HTERT RPE-1 (cell line): Measurements from ENCODE around the gene HOXD9.

ENCODE experiments used
- in situ Hi-C: fragments of 300-500 bp; cut with MboI; formaldehyde crosslinking; loops from 4 replicates; pipeline ENCODE4 v1.14.3; 2020; ENCODE audit warnings: low sequenced_read_pairs

The HOXD9 gene

DNA sequence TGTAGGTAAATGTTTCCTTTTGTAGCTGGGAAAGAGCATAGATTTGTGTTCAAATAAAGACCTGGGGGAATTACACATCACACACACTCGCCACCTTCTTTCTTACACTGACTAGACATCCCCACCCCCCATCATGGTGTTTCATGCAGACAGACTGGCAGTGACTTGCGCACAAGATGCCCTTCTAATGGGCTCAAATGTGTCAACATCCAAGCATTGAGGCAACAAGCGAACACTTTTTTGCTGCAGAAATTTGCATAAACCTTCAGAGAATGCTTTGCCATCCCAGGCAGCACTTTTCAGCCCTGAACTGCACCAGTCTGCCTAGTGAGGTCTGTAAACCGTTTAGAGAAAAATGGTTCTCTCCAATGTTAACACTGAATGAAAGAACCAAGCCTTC, 11.5 kb downstream of the HOXD9 start:
- in situ Hi-C loops = loop anchor here (25.0 kb wide), 1 partner anchor 503 kb away; no protein-coding TSS in a partner anchor

DNA sequence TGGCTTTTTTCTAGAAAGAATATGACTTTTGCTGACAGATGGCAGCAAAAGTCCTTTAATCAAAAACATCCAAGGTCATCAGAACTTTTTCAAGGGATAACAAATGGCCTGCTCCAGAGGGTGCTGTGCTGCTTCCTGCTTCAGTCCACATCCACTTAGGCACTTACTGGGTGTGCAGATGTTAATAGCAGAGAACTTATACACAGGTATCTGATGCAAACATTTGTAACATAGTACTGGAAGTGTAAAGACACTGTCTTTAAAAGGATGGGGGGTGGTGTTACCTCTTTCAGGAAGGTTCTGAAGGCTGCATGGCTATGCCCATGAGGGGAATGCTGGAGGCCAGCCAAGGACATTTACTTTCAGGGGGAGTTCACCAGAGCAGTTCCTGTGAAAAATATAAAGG, 12.5 kb downstream of the HOXD9 start:
- in situ Hi-C loops = loop anchor here (25.0 kb wide), 1 partner anchor 502 kb away; no protein-coding TSS in a partner anchor

DNA sequence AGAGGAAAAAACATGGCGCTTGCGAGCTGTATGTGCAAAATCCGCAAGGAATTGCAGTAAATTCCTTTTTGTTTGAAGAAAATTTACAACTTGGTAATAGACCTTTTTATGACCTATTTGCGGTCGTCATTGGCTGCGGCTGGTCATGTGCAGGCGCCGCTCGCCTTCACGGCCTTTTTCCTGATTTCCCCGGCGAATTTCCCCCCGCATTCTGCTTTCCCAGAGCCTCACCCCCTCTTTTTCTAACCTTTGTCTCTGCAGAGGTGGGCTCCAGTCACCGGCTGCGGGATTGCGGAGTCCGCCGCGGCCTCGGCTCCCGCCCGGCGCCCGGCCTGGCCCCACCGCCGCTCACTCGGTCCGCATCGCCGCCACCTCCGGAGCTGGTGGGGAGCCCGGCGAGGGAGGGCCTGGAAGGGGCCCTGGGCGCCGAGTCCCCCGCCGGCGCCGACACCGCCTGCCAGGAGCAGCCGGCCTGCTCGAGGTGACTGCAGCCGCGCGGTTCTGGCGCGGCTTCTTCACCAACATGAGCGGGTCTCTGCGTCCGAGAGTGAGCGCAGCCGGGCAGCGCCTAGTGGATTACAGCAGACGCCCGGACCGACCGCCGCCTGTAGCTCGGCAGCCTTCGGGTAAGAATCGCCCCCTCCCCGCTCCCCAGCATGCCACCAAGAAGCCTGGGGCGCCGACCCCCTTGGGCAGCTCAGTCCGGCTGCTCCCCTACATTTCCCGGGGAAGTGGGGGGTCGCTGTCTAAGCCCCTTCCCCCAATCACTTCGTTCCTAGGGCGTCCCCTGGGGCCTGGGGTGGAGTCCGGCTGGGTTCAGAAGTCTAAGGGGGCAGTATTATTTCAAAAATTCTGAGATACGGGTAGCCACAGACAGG, 14.1 kb downstream of the HOXD9 start:
- in situ Hi-C loops = loop anchor here (25.0 kb wide), 1 partner anchor 501 kb away; no protein-coding TSS in a partner anchor

DNA sequence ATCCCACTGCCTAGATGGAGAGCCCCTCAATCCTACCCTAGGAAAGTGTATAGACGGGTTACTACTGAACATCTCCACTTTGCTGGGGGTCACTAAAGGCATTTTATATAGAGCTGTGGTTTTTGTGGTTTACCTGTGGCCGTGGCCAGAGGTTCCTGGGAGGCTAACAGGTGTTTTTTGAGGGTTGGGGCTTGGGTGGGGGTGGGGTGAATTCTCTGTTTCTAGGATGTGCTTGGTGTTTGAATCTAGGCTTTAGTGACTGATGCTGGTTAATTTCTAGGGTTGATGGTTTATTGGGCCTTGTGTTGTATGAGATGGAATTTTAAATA, 14.7 kb downstream of the HOXD9 start:
- in situ Hi-C loops = loop anchor here (25.0 kb wide), 1 partner anchor 500 kb away; no protein-coding TSS in a partner anchor

DNA sequence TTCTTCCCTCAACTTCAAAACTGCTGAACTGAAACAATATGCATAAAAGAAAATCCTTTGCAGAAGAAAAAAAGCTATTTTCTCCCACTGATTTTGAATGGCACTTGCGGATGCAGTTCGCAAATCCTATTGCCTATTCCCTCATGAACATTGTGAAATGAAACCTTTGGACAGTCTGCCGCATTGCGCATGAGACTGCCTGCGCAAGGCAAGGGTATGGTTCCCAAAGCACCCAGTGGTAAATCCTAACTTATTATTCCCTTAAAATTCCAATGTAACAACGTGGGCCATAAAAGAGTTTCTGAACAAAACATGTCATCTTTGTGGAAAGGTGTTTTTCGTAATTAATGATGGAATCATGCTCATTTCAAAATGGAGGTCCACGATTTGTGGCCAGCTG, 15.4 kb downstream of the HOXD9 start:
- in situ Hi-C loops = loop anchor here (25.0 kb wide), 1 partner anchor 499 kb away; no protein-coding TSS in a partner anchor

DNA sequence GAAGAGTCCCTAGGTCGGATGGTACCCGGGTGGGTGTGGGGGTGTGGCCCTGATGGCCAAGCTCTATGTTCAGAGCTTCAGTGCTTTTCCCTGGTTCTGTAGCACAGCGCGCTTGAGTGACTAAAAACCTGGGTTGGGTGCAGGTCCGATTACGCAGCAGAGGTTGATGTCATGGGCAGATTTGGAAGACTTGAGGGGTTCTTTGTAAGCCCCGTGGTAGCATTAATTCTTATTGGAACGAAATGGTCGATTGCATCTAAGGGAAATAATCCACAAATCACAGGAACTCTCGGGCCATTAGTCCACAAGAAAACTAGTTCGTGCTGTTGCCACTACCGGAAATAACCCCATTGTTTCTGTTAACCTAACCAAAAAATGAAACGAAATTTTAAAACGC, 16.0 kb downstream of the HOXD9 start:
- in situ Hi-C loops = loop anchor here (25.0 kb wide), 1 partner anchor 499 kb away; no protein-coding TSS in a partner anchor

DNA sequence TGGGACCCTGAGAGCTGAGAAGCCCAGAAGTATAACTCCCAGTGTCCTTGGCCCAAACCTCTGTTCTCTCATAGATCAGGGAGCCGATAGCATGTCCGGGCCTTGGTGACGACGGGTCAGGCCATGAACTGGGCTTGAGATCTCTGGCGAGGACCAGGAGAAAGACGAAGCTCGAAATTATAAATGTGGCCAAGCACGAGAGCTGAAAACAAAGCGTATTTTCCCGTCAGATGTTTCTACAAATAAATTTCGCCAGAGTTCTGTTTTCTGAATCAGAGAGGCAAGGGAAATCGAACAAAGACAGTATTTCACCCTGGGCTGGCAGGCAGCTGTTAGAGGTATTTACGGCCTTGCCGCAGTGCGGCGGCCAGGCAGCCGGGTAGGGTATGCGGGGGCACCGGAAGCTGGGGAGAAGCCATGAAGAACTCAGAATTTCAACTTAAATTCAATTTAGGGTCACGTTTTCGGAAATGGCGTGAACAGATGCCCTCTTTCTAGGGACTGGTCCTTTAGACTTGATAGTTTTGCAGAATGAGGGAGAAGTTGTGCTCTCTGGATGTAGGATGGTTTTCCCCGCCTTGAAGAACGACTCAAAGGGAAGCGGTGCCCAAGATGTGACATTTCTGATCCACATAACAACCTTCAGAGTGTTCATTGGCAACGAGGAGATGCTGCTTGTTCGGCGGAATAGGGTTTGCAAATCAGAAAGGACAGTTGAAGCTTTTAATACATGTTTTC, 16.6 kb downstream of the HOXD9 start:
- in situ Hi-C loops = loop anchor here (25.0 kb wide), 1 partner anchor 498 kb away; no protein-coding TSS in a partner anchor

DNA sequence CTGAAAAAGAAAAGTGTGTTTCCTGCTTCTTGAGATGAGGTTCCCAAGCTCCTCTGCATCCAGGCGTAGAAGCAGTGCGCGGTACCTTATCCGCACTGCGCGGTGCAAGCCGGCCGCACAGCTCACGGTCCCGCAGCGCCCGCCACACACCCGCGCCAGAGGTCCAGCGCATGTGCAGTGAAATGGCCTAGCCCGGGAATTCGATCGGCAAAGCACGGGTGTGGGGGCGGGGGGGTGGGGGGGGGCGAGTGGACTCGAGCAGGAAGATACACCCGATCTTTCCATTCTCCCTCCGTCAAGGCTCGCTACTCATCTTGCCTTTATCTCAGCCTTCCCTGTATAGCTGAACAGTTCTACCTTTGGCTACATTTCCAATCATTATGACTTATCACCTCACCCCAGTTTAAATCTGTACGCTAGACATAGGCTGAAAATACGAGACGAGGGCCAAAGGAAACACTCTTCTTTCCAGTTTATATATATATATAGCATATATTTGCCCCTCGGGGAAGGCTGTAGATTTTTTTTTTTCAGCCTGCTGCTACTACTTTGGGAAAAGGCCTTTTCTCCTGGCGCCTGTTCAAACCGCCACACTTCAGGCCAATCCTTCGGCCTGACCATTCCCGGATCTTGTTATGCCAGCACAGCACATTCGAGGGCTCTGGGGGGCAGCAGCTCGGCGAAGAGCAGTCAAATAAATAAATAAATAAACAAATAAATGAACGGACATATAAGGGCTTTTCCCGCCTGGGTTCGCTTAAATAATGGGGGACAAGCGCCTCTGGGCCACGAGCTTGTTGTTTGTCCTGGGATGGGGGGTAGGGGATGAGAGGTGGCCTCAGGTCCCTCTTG, 17.4 kb downstream of the HOXD9 start:
- in situ Hi-C loops = loop anchor here (25.0 kb wide), 1 partner anchor 497 kb away; no protein-coding TSS in a partner anchor

DNA sequence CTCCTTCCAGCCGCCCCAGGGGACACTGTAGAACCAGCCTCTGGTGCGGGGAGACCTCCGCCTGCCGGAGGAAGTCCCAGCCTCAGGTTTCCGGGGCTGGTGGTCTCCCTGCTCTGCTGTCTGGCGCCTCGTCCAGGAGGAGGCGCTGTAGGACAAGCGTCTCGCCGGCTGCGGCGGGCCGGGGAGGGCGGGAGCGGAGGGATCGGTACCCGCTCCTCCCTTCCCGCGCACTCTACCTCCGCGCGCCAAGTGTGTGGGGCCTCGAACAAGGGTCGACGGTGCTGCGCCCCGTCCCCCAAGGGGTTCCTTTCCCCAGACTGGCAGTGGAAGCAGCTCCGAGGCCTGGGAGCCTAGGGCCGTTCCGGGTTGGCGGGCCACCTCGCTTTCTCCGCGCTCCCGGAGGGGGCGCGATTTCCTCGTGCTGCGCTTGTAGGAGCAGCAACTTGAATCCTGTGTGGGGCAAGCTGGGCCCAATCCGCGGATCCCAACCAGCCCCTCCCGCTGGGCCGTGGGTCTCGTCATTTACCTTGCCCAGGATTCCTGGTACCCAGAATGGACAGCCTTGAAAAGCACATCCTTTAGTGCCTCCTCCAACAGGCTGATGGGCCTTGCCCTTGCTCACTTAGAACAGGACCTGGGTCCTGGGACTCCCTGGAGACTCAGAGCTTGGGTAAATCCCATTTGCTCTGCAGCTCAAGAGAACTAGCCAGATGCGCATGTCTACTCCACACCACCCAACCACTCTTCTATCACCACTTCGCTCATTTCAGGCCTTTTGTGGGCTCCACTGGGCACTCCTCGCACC, 18.2 kb downstream of the HOXD9 start:
- in situ Hi-C loops = loop anchor here (25.0 kb wide), 1 partner anchor 497 kb away; no protein-coding TSS in a partner anchor

DNA sequence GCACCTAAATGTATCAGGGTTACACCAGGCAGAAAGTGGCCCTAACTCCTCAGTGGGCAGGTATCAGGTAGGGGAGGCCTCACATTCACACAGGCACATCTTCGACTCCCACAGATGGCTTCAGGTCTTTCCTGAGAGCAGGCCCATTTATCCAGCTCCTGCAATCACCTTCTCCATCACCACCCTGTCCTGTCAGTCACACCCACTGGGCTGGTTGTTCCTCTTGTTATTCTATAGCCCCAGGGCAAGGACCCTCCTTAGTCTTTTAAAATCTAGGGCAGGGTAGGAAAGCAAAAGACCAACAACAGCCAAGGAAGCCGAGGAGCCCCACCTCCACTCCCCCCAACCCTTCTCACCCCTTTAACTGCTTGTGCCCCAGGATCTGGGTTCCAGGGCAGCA, 19.8 kb downstream of the HOXD9 start:
- in situ Hi-C loops = loop anchor here (25.0 kb wide), 1 partner anchor 495 kb away; no protein-coding TSS in a partner anchor

DNA sequence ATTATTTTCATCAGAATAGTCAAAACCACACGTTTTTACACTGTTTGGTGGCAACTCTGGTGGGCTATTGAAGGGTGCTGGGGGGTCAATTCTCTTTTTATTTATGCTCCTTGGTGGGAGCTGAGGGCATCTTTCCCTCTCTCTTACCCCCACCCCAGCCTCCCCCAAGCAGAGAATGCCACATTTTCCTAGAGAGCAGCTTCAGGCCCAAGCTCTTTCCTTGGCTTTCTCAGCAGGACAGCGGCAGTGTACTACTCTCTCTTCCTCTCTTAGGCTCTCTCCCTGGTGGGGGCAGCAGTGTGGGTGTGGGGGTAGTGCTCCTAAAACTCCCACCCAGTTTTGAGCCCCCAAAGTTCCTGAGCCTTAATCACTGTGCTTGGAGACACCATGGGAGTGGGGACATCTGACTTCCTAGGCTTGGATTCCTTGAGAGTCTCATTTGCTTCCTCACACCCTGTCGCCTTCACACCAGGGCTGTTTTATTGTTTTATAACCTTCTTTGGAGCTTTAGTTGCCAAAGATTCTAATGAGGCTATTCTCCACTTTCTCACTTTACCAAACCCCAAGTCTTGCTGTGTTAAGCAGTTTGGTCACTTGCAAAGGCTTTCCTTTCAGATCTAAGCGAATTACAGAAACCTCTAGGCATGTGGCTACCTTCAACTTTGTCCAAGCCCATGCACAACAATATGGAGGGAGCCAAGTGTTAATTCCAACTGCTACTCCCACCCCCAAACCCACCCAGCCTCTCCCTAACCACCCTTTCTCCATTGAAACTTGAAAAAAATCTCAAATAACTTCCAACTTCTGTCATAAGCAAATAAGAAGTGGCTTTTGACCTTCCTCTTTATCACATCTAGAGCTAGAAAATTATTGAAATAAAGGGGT, 22.8 kb downstream of the HOXD9 start:
- in situ Hi-C loops = loop anchor here (25.0 kb wide), 1 partner anchor 492 kb away; no protein-coding TSS in a partner anchor

DNA sequence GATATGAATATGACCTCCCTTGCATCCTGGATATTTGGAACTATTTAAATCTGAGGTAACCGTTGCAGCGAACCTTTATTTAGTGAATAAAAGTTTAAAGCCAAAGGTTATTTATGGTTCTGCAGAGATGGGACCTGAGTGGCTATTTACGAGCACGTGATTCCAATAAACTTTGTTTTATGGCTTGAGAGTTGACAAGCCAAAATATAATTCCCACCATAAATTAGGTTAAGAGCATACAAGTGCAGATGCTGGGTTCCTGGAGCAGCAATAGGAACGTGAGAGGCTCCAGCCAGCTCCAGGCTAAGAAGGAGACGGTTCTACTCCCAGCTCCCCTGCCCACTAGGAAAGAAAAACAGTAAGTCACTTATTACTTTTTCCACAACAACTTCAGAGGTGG, 23.6 kb downstream of the HOXD9 start:
- in situ Hi-C loops = loop anchor here (25.0 kb wide), 1 partner anchor 491 kb away; no protein-coding TSS in a partner anchor

DNA sequence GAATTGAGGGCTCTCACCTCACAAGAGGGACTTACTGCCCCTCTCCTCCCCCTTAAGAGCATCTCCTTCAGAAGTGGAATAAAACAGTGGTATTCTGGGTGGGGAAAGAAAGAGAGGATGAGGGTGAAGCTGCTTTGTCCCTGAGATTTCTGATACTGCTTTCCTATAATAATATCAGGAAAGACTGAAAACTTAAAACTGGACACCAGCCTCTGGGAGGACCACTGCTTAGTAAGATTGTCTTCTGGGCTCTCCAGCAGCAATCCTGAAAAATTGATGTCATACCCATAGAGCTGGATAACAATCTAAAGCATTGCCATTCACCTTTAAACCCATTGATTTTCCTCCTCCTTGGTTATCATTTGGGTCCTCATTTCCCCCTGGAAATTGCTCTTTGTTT, 24.1 kb downstream of the HOXD9 start:
- in situ Hi-C loops = loop anchor here (25.0 kb wide), 1 partner anchor 491 kb away; no protein-coding TSS in a partner anchor

DNA sequence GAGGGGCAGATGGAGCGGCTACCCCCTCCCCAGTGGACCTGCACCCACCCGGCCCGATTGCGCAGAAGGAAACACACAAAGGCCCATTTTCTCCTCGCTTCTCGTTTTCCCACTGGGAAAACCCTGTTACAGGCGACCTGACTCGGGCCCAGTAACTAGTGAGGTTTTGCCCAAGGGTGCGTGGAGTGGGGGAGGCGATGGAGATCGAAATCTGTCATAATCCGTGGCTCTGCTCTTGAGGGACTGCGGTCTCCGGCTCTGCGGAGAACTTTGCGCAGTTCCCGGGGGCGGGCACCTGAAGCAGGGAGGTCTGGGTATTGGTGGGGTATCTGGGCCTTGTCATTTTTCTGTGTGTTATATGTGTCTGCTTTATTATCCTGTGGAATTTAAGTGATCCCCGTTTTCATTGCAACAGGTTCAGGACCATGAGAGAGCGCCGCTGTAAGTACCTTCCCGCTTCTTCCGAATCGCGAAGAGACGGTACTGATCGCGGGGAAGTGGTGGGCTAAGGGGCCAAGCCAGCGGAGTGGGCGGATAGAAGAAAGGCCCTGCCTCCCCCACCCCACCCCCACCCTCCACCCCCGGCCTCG, 24.8 kb downstream of the HOXD9 start:
- in situ Hi-C loops = loop anchor here (25.0 kb wide), 1 partner anchor 490 kb away; no protein-coding TSS in a partner anchor

DNA sequence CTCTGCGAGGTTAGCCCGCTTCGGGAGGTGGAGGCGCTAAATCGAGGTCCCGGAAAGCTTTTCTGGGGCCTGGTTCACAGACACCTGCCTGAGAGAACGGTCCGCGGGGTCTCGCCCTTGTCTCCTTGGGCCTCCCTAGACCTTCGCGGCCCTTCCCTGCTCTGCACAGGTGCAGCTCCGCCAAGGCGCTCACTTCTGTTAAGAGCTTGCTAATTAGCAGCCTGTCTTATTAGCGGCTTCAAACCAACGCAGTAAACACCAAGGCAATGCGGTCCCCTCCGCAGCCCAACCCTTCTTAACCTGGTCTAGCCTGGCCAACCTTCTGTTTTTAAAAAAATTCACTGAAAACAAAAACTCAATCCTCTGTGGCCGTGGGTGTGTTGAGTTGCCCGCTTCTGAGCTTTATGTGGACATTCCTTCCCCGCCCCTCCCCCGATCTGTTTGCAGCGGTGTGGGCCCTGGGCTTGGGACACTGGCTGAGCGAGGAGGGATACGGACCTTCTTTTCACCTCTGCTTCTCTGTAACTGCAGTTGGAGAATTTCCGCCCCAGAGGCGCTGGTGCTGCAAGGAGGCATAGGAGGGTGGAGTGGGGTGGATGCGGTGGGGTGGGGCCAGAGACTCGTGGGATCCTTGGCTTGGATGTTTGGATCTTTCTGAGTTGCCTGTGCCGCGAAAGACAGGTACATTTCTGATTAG, 25.4 kb downstream of the HOXD9 start:
- in situ Hi-C loops = loop anchor here (25.0 kb wide), 1 partner anchor 489 kb away; no protein-coding TSS in a partner anchor

DNA sequence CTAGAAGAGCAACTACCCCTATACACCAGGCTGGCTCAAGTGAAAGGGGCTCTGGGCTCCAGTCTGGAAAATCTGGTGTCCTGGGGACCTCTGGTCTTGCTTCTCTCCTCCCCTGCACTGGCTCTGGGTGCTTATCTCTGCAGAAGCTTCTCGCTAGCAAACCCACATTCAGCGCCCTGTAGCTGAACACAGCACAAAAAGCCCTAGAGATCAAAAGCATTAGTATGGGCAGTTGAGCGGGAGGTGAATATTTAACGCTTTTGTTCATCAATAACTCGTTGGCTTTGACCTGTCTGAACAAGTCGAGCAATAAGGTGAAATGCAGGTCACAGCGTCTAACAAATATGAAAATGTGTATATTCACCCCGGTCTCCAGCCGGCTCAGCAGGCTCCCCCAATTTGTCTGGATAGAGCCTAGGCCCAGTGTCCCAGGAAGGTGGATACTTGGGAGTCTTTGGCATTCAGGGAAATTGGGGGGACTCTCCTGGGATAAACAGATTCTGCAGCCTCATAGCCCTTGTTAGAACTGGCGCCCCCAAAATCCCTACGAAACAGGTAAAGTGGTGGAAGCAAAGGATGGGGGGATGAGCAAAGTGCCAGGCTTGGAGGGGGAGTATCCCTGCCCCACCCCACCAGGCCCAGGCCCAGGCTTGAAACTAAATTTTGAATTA, 26.4 kb downstream of the HOXD9 start:
- in situ Hi-C loops = loop anchor here (25.0 kb wide), 1 partner anchor 488 kb away; no protein-coding TSS in a partner anchor

DNA sequence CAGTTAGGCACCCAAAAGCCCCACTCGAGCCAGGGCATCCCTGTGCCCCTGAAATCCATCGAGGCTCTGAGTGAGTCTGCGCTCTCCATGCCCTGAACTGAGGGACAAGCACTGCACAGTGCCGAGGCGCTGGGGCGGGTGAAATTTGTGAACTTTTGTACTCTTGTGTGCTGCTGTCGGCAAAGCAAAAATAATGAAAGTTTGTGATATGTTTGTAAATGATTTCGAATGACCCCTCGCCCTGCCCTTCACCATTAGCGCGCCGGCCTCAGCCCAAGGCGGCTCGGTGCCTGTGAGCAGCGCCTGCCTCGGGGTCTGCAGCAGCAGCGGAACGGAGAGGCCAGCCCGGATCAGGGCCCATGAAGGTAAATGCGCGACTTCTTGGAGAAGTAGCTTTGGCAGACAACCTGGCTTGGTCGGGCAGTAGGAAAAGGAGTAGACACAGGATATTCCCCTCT, 27.0 kb downstream of the HOXD9 start:
- in situ Hi-C loops = loop anchor here (25.0 kb wide), 1 partner anchor 488 kb away; no protein-coding TSS in a partner anchor
